NCI-H2196 (cell line): Measurements from ENCODE around the gene CEPT1.
A peak's percentile ranks its signal among the peaks of the same experiment; 100 is the strongest.
"Not testable (repeated sequence)": the region's sequence is repeated elsewhere in the genome, so short reads cannot be mapped to it uniquely, and the experiment has no call there.

Source experiments
- DNase-seq: peaks from one replicate; lab custom pipeline; 2025; ENCODE audit not compliant: unreplicated experiment; lab: John Stamatoyannopoulos, UW

CEPT1 gene

DNA sequence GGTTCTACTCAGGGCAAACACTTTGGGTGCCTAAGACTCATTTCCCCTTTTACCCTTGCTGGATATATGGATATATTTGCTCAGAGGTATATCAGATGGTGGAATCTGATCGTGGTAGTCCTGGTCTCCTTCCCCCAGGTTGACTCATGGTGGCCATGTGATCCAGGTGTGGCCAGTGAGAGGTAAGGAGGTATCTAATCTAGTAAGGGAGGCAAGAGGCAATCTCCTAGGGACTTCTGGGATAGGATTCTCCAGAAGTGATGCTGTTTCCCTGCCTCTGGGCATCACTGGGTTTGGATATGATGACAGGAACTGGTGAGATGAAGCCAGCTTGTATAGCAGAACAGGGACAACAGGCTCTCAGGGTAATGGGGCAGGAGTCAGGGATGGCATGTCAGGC is 68.9 kb downstream of the CEPT1 start:
- DNase-seq = no peak

DNA sequence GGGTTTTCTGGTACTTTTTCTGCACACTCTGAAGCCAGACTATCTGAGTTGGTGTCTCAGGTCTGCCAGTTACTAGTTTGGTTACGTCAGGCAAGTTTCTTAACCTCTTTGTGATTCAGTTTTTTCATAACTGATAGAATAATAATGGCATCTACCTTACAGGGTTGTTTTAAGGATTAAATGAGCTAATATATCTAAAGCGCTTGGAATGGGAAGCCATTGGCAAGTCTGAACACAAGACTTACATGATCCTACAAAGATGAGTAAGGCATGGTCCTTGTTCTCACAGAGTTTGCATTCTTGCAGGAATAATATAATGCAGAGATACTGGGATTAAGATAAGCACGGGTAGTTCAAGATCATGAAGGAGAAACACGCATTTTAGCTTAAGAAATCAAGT is 69.6 kb downstream of the CEPT1 start:
- no peak for DNase-seq

DNA sequence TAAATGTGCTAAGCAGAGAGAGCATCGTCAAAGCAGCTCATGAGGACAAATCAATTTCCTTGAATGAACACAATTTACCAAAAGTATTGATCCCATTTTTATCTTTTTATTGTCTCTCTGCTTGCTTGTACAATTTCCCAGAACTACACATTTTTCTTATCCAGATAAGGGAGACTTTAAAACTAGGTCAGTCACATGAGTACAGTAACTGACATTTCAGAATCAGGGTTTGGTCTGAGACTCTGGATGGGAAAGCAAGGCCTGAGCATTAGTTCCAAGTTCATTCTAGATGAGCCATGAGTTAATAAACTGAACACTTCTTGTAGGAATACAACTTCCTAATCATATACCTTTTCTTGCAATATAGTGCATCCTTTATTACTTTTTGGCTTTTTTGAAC is 71.9 kb downstream of the CEPT1 start:
- DNase-seq = no peak

DNA sequence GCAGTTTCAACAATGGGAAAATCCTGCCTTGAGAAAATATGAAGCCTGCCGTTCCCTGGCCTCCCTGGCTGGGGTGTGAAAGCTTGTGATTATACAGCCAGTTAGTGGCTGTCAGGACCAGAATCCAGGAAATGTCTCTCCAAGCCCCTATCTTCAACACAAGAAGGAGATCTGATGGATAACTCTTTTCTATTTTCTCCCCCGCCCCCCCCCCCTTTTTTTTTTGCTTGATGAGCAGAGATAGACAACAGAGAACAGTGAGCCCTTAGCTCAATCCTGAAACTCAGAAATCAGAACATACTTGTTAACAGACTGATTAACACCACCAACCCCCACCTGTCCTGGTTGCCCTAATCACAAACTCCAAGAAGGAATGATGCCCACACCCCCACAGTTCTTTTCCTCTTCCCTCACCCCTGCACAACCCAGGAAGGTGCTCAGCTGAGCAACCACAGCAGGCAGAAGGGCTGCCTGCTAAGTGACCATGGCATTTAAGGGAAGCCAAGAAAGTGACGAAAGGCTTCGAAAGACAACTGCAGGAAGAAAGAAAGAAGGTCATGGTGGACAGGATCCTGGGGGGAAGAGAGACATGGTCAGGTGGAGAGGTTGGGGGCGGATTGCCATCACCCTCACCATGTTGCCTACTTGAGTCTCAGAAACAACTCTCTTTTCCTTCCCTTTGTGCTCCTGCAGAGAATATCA is 72.8 kb downstream of the CEPT1 start:
- DNase-seq = no peak

DNA sequence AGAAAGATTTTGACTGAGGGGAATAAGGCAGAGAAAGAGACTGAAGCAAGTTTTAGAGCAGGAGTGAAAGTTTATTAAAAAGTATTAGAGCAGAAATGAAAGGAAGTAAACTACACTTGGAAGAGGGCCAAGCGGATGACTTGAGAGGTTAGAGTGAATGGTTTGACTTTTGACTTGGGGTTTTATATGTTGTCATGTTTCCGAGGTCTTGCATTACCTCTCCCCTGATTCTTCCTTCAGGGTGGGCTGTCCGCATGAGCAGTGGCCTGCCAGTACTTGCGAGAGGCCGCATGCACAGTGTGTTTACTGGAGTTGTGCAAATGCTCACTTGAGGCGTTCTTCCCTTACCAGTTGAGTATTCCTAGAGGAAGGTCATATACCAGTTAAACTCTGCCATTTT is 73.4 kb downstream of the CEPT1 start:
- DNase-seq = no peak

DNA sequence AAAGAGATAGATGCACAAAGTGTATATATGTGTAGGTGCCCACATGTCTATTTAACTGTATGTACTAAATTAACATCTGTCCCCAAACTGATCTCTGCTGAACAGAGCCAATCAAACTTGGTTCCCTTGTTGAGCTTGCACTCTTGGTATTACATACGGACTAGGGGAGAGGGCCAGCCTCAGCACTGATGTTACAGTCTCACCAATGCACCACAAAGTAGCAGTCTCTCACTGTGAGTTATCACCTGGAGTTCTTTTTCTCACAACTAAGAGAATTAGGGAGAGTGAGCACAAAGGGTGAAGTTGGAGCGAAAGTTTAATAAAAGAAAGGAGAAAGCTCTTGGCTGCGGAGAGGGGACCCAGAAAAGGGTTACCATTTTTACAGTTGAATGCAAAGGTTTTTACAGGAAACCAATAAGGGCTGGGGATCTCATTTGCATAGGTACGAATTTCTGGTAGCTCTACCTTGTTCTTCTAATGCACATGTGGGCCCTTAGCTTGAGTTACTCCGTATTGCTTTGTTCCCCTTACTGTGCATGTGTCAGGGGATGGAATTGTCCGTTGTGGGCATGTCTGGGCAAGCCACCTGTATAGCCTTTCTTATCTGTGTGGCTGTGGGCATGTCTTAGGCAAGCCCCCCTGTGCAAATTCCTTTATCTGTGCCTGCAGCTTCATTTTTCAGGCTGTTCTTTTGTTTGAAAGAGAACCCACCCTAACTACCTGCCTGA is 74.2 kb downstream of the CEPT1 start:
- DNase-seq = no peak

DNA sequence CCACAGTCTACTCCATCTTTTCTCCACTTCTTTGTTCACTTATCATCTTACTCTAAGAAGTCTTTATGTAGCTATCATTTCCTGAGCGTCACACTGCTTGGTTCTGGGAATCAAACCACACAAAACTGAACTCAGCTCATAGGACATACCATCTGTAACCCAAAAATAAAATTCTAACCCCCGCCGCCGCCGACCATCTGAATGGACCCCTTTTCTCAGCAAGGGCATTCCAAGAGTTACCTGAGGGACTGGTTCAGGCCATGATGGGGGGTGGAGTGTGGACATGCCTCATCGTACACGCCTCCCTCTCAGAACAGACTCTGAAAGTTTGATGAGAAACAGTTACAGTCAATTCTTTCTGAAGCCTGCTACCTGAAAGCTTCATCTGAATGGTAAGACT is 74.9 kb downstream of the CEPT1 start:
- no peak for DNase-seq

DNA sequence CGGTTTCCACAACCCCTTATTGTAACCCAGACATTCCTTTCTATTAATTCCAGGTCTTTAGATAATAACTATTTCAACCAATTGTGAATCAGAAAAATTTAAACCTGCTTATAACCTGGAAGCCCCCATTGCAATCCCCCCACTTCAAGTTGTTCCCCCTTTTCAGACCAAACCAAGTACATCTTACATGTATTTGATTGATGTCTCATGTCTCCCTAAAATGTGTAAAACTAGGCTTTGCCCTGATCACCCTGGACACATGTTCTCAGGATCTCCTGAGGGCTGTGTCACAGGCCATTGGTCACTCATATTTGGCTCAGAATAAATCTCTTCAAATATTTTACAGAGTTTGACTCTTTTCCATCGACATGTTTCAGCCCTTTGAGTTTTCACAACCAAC is 75.3 kb downstream of the CEPT1 start:
- not testable (repeated sequence) for DNase-seq

DNA sequence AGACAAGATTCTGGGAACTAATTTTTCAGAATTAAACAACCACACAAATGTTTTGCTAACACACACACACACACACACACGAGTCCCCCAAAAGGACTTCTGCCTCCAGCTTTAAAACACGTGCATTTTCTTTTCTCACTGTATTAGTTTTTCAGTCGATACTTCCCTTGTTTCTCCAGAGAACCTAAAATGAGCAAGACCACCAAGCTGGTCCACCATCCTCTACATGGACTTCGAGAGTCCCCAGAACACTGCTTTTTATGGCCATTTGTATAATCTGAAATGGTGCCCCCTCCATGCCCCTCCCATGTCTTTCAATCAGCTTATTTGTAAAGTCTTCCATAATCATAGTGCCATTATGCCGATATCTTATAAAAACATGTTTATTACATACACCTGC is 76.7 kb downstream of the CEPT1 start:
- no peak for DNase-seq

DNA sequence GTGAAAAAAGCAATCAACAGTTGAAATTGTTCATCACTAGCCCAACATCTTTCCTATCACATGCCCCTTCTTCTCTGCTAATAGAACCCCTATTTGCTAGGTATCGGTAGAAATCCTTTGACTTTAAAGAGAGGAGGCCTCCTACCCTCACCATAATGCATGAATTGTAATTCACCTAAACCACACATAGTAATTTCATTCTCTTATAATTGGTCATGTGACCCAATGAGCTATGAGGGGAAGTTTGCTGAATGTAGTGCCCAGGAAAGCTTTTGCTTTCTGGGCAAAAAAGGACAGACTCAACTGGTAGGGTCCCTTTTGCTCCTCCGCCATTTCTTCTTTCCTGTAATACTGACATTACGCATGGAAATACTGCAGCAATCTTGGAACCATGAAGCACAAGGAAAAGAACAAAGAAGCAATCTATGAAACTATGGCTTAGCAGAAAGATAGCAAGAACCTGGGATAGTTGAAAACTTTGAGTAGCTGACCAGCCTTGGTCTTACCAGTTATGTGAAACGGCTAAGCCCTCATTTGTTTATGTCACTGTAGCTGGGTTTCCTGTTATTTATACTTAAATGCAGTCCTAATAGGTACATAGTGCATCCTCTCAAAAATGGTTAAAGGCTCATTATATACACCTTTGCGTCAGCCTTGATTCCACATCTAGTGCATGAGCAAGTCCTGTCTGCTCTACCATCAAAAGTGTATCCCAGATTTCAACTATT is 77.3 kb downstream of the CEPT1 start:
- no peak for DNase-seq

DNA sequence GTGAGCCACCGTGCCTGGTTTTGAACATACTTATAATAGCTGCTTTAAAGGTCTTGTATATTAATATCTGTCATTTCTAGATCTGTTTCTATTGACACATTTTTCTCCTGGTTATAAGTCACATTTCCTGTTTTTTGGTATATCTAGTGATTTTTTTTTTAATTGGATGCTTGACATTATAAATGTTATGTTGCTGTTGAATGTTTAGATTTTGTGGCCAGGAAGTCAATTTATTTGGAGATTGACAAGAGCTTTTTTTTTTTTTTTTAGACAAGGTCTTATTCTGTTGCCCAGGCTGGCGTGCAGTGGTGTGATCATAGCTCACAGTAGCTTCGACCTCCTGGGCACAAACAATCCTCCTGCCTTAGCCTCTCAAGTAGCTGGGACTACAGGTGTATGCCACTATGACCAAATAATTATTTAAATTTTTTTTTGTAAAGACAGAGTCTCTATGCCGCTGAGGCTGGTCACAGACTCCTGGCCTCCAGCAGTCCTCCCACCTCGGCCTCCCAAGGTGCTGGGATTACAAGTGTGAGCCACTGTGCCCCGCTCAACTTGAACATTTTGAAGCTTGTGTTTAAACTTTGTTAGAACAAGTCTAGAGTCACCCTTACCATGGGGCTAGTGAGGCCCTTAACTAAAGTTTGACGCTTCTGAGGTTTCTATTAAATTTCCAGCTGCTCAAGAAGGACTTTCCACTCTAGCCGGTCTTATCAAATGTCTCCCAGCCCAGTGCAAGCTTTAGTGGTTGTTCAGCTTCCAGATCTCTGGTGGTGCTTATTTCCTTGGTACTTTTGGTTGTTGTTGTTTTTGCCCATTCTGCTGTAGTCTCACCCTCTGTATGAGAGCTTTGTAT is 78.9 kb downstream of the CEPT1 start:
- no peak for DNase-seq

DNA sequence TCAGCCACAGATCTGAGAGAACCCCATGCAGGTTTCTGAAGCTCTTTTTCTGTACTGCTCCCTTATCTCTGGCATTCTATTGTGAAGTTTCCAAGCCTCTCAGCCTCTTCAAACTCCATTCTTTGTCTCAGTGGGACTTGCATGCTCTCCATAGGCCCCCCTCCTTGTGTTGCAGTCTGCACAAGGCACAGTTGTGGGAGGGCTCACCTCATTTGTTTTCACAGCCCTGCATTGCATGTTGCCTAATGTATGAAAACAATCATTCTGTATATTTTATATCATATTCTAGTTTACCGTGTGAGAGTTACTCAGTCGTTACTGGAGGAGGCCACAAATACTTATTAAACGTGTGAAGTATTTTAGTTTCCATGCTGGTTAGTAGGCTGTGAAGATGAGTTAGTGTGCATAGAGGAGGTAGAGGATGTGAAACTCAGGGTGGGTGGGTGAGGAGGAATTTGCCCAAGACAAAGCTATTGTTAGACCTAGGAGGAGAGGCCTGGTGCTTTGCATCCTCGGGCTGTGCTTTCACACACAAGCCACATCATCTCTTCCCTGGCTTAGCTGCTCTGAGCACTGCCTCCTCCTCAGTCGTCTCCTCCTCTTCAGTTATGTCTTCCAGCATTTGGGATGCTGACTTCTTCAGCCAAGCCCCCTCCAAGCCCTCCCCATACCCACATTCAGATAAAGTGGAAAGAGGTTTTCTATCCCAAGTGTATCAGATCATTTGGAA is 79.7 kb downstream of the CEPT1 start:
- no peak for DNase-seq

DNA sequence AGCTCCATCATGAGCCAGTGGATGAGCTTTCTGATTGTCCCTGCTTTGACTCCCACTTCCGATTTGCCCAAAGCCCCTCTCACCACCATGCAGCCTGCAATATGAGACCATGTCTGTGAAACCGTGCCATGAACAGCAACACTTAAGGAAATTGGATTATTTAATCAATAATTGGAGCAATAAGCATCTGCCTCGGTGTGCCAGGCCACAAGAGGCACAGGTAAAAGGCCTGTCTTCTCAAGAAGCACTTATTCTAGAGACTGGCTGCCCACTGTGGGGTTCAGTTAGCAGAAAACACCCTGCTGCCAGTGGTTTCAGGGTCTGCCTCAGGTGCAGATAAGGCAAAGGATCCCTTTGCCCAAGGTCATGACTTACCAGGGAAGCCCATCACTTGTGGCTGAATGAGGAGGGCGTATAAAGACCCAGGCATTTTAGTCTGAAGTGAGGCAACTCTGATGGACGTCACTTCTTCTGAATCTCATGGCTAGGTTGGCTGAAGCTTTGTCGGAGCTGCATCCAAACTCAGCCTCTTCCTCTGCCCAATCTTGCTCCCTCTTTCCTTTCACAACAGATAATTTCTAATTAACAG is 80.4 kb downstream of the CEPT1 start:
- DNase-seq = no peak

DNA sequence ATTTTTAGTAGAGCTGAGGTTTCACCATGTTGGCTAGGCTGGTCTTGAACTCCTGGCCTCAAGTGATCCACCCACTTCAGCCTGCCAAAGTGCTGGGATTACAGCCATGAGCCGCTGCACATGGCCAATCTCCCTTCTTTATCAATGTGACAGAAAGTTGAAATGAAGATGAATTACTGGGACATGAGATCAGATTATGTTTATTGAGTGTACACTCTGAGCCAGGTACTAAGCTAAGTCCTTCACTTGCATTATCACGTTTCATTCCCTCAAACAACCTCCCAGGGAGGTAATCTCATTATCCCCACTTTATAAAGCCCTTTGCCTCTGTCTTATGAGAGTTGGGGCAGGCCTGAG is 81.2 kb downstream of the CEPT1 start:
- peak; percentile 11 for DNase-seq

DNA sequence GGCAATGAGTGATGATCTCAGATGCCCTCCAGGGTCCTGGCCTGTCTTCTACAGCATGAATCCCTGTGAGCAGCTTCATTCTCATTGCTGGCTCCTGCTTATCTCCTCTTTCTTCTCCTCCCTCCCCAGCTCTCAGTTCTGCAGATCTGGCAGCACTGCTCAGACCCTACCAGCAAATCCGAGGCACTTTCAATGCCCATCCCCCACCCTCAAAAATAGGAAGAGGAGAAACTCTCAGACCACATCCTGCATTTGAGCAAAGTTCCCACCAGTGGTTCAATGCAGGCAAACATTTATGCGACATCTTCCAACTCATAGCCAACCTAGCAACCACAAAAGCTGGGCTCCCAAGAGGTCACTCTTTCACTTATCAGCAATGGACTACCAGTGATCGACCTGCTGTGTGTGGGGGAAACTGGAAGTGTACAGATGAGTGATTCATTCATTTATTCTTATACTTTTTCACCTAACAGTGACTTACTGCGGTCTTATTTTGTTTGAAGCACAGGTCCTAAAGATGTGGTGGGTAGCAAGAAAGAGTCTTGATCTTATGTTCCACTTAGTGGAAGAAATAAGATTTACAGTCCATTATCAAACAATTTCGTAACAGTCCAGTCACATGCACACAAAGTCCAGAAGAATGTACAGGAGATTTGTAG is 81.7 kb downstream of the CEPT1 start:
- no peak for DNase-seq

DNA sequence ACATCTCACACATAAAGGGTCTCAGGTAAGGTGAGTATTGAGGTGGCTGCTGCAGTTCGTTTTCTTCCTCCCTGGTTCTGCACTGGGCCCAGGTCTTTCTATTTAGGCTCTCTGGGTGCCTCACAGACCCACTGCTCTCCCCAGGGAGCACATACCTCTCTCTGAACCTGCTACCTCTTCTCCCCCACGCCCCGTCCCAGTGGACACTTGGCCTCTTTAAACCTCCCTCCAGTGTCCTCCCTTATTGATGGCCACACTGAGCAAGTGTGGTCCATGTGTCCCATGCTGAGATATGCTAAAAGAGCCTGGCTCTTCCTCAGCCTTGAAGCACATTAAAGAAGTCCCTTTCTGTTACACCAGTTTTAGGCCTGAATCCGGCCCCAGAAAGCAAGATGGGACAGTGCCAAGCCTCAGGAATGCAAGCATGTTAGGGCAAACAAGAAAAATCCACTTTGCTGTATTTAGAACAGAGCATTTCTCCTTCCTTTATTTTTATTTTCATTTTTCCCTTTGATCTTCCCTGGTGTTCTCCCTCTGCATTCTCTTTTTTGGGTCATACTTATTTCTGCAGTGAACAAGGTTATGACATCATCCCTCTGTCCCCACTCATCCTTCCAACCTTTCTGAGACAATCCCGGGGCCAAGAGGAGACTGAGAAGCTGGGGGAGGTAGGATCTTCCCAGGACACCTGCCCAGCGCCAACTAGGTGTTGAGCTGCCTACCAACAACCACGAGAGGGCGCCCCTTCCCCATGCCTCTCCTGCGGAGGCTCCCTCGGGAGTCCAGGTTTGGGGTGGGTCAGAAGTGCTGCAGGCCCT is 82.5 kb downstream of the CEPT1 start:
- DNase-seq = peak; percentile 85

DNA sequence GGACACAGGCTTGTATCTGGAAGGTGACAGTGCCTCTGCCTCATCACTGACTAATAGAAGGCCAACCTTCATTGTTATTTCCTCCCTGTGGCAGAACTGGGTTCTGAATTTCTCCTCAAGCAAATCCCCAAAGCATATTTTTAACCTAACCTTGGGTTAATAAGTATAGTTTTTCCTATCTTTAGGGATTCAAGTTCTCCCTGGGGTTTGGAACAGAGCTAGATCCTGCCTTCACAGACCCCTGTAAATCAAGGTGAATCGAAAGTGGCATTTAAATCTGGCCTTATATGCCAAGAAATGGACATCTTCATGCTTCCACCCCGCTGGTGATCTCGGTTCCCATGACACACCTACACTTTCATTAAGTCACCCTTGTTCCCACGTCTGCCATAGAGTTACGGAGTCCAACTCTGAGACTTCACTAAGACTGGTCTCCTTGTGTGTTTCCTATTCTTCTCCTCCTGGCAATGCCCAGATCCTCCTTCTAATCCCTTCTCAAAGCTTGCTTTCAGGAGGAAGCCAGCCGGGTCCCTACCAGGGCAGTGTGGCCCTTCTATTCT is 83.2 kb downstream of the CEPT1 start:
- peak; percentile 36 for DNase-seq

DNA sequence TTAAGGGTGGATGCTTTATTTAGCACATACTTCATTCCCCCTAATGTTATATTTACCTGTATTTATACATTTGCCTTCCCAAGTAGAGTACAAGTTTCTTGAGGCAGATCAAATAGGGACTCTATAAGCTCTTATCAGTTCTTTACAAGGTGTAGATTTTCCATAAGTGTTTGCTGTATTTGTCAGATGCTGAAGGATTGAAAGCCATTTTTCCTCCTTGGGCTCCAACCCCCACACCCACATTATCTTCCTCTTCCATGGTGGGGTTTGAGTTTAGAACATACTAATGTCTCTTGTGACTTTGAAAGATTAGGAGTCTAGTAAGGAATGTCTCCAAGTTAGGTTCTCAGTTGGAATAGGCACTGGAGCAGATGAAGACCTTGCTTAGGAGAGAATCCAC is 85.1 kb downstream of the CEPT1 start:
- no peak for DNase-seq
